KMS-11 (cell line): ENCODE measurements around the gene RBM26.
A peak's percentile ranks its signal among the peaks of the same experiment; 100 is the strongest.

Experiments
- H2AFZ ChIP-seq: fragments of 200-600 bp; sonication (generic); 2 replicates; pipeline ENCODE4 v1.6.1; 2016; ENCODE audit warnings: antibody characterized with exemption, mixed run types, low read depth
- H3K27ac ChIP-seq: fragments of 200-600 bp; sonication (generic); 2 replicates; pipeline ENCODE4 v1.6.1; 2016; ENCODE audit warnings: mild to moderate bottlenecking, mixed run types
- H3K27me3 ChIP-seq: fragments of 200-600 bp; sonication (generic); 2 replicates; pipeline ENCODE4 v1.6.1; 2017; ENCODE audit warnings: mild to moderate bottlenecking, low read depth, mixed run types, moderate library complexity; ENCODE audit not compliant: insufficient read depth
- H3K36me3 ChIP-seq: fragments of 200-600 bp; sonication (generic); 2 replicates; pipeline ENCODE4 v1.6.1; 2017; ENCODE audit warnings: mild to moderate bottlenecking, mixed run types; ENCODE audit not compliant: insufficient read depth
- H3K4me1 ChIP-seq: fragments of 200-600 bp; sonication (generic); 2 replicates; pipeline ENCODE4 v1.6.1; 2016; ENCODE audit warnings: mild to moderate bottlenecking, low read depth, mixed run types; ENCODE audit not compliant: poor library complexity, severe bottlenecking
- H3K4me2 ChIP-seq: fragments of 200-600 bp; sonication (generic); 2 replicates; pipeline ENCODE4 v1.7.0; 2016; ENCODE audit warnings: mild to moderate bottlenecking, mixed run types
- H3K4me3 ChIP-seq: fragments of 200-600 bp; sonication (generic); IDR thresholded peaks from 2 replicates; pipeline ENCODE4 v1.6.1; 2017; ENCODE audit warnings: low read depth, low read length, mixed read lengths; ENCODE audit not compliant: insufficient read depth
- H3K79me2 ChIP-seq: fragments of 200-600 bp; sonication (generic); 2 replicates; pipeline ENCODE4 v1.6.1; 2016; ENCODE audit warnings: low read depth, mixed run types; ENCODE audit not compliant: insufficient read depth
- H3K9ac ChIP-seq: fragments of 200-600 bp; sonication (generic); 2 replicates; pipeline ENCODE4 v1.6.1; 2016; ENCODE audit warnings: mild to moderate bottlenecking, mixed run types
- H4K20me1 ChIP-seq: fragments of 200-600 bp; sonication (generic); 2 replicates; pipeline ENCODE4 v1.6.1; 2016; ENCODE audit warnings: mild to moderate bottlenecking, mixed run types; ENCODE audit not compliant: insufficient read depth
- TF ChIP-seq, protein P1 (sequence below): fragments of 200-600 bp; sonication (generic); conservative IDR thresholded peaks from 2 replicates; pipeline ENCODE4 v1.6.1; 2017; ENCODE audit warnings: low read depth, mild to moderate bottlenecking, antibody characterized with exemption, low read length, moderate library complexity, mixed read lengths

Gene RBM26, protein sequence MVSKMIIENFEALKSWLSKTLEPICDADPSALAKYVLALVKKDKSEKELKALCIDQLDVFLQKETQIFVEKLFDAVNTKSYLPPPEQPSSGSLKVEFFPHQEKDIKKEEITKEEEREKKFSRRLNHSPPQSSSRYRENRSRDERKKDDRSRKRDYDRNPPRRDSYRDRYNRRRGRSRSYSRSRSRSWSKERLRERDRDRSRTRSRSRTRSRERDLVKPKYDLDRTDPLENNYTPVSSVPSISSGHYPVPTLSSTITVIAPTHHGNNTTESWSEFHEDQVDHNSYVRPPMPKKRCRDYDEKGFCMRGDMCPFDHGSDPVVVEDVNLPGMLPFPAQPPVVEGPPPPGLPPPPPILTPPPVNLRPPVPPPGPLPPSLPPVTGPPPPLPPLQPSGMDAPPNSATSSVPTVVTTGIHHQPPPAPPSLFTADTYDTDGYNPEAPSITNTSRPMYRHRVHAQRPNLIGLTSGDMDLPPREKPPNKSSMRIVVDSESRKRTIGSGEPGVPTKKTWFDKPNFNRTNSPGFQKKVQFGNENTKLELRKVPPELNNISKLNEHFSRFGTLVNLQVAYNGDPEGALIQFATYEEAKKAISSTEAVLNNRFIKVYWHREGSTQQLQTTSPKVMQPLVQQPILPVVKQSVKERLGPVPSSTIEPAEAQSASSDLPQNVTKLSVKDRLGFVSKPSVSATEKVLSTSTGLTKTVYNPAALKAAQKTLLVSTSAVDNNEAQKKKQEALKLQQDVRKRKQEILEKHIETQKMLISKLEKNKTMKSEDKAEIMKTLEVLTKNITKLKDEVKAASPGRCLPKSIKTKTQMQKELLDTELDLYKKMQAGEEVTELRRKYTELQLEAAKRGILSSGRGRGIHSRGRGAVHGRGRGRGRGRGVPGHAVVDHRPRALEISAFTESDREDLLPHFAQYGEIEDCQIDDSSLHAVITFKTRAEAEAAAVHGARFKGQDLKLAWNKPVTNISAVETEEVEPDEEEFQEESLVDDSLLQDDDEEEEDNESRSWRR

DNA sequence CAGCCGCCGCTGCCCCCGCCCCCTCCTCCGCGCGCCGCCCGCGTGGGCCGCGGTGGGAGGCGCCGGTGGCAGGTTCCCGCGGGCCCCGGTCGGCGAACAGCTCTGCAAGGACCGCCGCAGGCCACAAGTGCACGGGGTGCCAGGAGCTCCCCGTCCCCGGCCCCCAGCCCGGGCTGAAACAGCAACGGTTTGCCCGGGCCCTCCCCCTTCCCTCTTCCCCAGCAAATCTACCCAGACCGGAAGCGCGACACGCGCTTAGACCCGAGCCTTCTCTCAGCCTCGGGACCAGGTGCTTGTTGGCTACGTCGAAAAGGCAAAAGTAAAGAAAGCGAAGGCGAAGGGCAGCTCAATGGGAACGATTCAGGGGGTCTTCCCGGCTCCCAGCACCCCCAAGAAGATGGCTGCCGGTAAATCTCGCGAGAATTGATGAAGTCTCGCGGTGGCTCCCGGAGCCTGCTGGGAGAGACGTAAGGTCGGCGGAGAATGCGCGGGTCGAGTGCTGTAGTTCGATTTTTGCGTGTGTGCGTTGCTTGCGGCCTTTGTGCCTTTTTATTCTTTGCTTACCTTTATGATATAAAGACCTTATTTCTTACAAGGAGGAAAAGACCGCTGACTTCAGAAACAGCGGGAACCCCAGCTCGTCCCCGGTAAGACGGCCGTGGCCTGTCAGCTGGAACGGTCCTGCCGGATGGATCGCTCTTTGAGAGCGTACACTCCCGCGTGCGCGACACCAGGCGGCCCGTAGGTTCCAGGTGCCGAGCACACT lies at the start of gene RBM26:
TSS of gene RBM26 (minus strand) at position 425 of the 766 bp plus-strand sequence. CDS start 481 bp downstream, outside the sequence.
- peaks cover 32% of the 10 kb centered on the region for H3K4me1 ChIP-seq
- H3K27me3 ChIP-seq, result no peaks in the 10 kb centered on the region
- H4K20me1 ChIP-seq, result no peaks in the 10 kb centered on the region
- H3K4me2 ChIP-seq, result peak within 1 kb of the TSS; percentile 92
- peak within 1 kb of the TSS; percentile 97 for H3K9ac ChIP-seq
- peaks cover 56% of the 10 kb centered on the region for H3K79me2 ChIP-seq
- H2AFZ ChIP-seq, result peak within 1 kb of the TSS; percentile 48
- TF ChIP-seq, protein P1, sequence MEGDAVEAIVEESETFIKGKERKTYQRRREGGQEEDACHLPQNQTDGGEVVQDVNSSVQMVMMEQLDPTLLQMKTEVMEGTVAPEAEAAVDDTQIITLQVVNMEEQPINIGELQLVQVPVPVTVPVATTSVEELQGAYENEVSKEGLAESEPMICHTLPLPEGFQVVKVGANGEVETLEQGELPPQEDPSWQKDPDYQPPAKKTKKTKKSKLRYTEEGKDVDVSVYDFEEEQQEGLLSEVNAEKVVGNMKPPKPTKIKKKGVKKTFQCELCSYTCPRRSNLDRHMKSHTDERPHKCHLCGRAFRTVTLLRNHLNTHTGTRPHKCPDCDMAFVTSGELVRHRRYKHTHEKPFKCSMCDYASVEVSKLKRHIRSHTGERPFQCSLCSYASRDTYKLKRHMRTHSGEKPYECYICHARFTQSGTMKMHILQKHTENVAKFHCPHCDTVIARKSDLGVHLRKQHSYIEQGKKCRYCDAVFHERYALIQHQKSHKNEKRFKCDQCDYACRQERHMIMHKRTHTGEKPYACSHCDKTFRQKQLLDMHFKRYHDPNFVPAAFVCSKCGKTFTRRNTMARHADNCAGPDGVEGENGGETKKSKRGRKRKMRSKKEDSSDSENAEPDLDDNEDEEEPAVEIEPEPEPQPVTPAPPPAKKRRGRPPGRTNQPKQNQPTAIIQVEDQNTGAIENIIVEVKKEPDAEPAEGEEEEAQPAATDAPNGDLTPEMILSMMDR, result no peak
- H3K4me3 ChIP-seq, result no peak within 1 kb of the TSS
- H3K27ac ChIP-seq, result peak within 1 kb of the TSS; percentile 88
- no peaks in the 10 kb centered on the region for H3K36me3 ChIP-seq

DNA sequence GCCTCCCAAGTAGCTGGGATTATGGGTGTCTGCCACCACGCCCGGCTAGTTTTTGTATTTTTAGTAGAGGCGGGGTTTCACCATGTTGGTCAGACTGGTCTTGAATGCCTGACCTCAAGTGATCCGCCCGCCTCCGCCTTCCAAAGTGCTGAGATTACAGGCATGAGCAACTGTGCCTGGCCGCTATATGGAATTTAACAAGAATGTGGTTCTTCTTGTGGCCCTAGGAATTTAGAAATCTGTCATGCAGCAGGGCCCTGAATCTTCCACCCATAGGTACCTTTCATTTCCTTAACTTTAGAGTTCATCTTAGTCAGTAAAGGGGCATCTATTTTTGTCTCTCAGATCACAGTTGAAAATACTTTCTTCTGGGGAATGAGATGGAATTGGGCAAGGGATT lies 49.3 kb upstream of the RBM26 start:
- TF ChIP-seq, protein P1, result no peak
- Histone ChIP-seq H3K27me3 (no peaks in the 10 kb centered on the region), H2AFZ (no peak overlapping the region), H3K36me3 (no peaks in the 10 kb centered on the region), H3K27ac (no peak overlapping the region), H3K79me2 (no peaks in the 10 kb centered on the region), H3K4me2 (no peak overlapping the region), H3K4me1 (no peaks in the 10 kb centered on the region), H3K9ac (no peak overlapping the region), H3K4me3 (no peak overlapping the region), H4K20me1 (no peaks in the 10 kb centered on the region)

DNA sequence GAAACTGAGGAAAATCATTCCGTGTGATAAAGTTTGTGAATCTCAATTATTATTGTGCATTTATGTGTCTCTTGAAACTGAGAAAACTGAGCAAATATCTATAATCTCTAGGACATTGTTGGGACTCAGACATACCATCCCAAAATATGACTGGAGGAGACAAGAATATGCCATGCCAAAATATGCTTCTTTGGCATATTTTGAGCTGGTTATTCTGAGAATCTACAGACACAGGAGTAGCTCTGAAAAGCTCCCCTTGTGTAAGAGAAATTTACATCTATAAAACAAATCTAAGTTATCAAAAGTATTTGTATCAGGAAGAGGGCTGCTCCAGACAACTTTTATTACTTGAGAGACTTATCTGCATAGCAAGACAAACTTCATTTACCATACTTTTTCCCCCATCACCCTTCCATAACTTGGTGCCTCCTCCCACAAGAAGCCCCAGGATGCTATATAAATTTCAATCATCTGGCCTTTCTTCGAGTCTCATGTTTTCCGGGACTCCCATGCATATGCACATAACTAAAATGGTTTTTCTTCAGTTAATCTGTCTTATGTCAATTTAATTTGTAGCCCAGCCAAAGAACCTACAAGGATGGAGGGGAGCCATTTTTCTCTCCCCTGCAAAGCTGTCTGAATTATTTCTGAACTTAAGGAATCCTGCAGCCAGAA lies 46.3 kb upstream of the RBM26 start:
- no peak overlapping the region for H3K4me3 ChIP-seq

More for the DNA sequence above, 46.3 kb upstream of the RBM26 start:
- Histone ChIP-seq H4K20me1 (no peaks in the 10 kb centered on the region), H3K27ac (no peak overlapping the region), H2AFZ (no peak overlapping the region), H3K36me3 (no peaks in the 10 kb centered on the region), H3K4me1 (no peaks in the 10 kb centered on the region), H3K4me2 (no peak overlapping the region), H3K79me2 (no peaks in the 10 kb centered on the region), H3K27me3 (no peaks in the 10 kb centered on the region), H3K9ac (no peak overlapping the region)
- TF ChIP-seq, protein P1, result no peak
